Measurements from ENCODE around the gene PRSS1. TPM values are rescaled to one million over a fixed set of nuclear protein-coding genes. Genes with fewer than 3 reads are reported as not detected.
"Not testable (repeated sequence)": the region's sequence is repeated elsewhere in the genome, so short reads cannot be mapped to it uniquely, and the experiment has no call there.

The PRSS1 gene
- total RNA-seq = 10 to 100 TPM in 1 of 4 donors, 1 to 10 TPM in 3; 1.7 to 51.3 (median 4.8) TPM

DNA sequence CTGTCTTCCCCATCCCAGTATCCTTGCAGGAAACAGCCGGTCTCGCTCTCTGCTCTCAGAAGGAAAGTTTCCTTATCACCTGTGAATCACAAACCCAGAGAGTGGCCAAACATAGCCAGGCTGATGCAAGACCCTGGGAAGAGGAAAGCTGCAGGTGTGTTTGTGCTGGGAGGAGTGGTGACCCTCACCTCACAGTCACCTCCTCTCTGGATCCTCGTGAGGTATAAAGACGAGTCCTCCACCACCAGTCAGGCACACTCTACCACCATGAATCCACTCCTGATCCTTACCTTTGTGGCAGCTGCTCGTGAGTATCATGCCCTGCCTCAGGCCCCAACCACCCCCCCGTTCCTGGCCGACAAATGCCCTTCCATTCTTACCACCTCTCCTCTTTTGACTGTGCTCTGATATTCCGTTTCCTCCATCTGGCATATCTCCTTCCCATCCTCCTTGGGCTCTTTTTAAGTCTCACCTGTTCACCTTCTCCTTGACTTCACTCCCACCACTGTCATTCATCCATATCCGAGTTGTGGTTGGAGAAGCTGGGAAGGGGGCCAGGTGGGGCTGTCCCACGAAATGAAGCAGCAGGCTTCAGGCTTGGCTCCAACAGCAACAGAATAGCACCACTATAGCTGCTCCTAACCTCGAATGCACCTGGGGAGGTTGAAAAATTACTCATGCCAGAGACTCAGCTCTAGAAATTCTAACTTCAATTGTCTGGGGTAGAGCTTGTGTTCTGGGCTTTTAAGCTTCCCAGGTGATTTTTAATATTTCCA is at the start of gene PRSS1:
PRSS1 (plus strand) TSS at position 255 of the 776 bp plus-strand sequence; CDS start at position 268, 13 bp downstream.
- Histone ChIP-seq H3K36me3 (no peaks in the 10 kb centered on the region), H3K27me3 (no peaks in the 10 kb centered on the region), H3K9me3 (no peaks in the 10 kb centered on the region), H3K4me3 (no peak within 1 kb of the TSS), H3K27ac (no peak within 1 kb of the TSS), H3K4me1 (no peaks in the 10 kb centered on the region)
- WGBS, 2 donors = 79 to 84% methylated on average over 11 of the region's 11 CpGs
- TF ChIP-seq, protein P1, sequence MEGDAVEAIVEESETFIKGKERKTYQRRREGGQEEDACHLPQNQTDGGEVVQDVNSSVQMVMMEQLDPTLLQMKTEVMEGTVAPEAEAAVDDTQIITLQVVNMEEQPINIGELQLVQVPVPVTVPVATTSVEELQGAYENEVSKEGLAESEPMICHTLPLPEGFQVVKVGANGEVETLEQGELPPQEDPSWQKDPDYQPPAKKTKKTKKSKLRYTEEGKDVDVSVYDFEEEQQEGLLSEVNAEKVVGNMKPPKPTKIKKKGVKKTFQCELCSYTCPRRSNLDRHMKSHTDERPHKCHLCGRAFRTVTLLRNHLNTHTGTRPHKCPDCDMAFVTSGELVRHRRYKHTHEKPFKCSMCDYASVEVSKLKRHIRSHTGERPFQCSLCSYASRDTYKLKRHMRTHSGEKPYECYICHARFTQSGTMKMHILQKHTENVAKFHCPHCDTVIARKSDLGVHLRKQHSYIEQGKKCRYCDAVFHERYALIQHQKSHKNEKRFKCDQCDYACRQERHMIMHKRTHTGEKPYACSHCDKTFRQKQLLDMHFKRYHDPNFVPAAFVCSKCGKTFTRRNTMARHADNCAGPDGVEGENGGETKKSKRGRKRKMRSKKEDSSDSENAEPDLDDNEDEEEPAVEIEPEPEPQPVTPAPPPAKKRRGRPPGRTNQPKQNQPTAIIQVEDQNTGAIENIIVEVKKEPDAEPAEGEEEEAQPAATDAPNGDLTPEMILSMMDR (IDR thresholded peaks at IDR 0.05) = no peak
- no peak for TF ChIP-seq POLR2A (IDR thresholded peaks at IDR 0.05)
- DNase-seq (ENCODE audit: low spot score in 2 of 2) = no peak

DNA sequence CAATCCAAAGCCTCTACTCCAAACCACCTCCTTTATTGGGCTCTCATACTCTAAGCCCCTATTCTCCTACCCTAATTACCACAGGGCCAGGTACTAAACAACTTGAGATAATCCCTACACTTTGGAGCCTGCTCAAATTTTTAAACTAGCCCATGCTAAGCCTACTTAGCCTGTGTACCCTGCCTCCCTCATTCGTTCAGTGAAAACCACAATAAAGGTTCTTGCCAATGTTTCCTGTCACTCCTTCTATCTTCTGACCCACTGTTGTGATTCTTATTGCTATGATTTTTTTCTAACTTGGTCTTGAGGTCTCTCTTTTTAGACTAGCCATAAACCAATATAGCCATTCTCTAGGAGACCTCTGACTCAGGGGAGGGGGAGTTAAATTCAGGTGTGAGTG is 48.3 kb upstream of the PRSS1 start:
- WGBS, 2 donors = 42 to 48% methylated on average over 1 of the region's 1 CpG
- not testable (repeated sequence) for H3K9me3 ChIP-seq; H3K27ac ChIP-seq; H3K4me3 ChIP-seq; DNase-seq (ENCODE audit: low spot score in 2 of 2); H3K4me1 ChIP-seq; H3K36me3 ChIP-seq; H3K27me3 ChIP-seq

DNA sequence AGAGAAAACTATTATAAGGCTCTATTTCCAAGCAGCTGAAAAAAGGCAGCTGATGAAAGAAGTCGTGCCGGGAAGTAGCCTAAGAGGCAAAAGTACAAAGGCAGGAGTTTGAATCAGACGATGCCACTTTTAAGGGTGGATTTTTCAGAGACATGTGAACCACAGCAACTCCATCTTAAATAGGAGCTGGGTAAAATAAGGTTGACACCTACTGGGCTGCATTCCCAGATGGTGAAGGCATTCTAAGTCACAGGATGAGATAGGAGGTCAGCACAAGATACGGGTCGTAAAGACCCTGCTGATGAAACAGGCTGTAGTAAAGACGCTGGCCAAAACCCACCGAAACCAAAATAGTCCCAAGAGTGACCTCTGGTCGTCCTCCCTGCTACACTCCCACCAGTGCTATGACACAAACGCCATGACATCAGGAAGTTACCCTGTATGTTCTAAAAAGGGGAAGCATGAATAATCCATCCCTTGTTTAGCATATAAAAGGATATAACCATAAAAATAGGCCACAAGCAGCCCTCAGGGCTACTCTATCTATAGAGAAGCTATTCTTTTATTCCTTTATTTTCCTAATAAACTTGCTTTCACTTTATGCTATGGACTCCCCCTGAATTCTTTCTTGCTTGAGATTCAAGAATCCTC is 45.5 kb upstream of the PRSS1 start:
- Histone ChIP-seq H3K4me3 (no peak overlapping the region), H3K9me3 (no peaks in the 10 kb centered on the region), H3K27ac (no peak overlapping the region), H3K4me1 (no peaks in the 10 kb centered on the region), H3K27me3 (no peaks in the 10 kb centered on the region), H3K36me3 (no peaks in the 10 kb centered on the region)
- DNase-seq (ENCODE audit: low spot score in 2 of 2) = no peak
- 38 to 40% methylated on average over 9 of the region's 9 CpGs for WGBS, 2 donors
- TF ChIP-seq POLR2A (IDR thresholded peaks at IDR 0.05) (no peak), EP300 (IDR thresholded peaks at IDR 0.05) (no peak)
- TF ChIP-seq, protein P1 (IDR thresholded peaks at IDR 0.05) = no peak

DNA sequence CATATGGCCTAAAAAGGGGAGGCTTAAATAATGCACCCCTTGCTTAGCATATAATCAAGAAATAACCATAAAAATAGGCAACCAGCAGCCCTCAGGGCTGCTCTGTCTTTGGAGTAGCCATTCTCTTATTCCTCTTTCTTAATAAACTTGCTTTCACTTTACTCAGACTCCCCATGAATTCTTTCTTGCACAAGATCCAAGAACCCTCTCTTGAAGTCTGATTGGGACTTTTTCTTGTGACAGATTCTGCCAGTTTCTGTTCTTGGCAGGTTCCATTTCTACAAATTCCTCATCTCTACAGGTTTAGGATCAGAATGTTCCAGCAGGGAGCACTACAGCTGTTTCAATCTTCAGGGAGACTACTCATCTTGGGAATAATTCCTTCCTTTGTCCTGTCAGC is 40.5 kb upstream of the PRSS1 start:
- not testable (repeated sequence) for H3K9me3 ChIP-seq; H3K27me3 ChIP-seq; DNase-seq (ENCODE audit: low spot score in 2 of 2); H3K36me3 ChIP-seq; H3K4me3 ChIP-seq; H3K4me1 ChIP-seq; H3K27ac ChIP-seq

DNA sequence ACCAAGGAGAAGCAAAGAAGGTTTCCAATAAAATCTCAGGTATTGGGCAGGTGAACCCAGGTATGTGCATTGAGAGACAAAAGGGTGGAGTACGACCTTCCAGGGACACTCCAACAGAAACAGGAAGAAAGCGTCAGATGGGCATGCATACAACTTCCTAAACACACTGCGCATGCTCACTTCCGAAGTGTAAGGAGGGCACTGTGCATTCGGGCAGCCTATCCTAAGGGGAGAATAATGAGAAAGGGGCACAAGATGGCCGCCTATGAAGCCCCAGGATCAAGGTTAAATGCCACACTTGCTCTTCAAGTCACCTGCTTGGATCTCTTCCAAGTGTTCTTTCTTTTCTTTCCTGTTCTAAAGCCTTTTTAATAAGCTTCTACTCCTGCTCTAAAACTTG is 39.4 kb upstream of the PRSS1 start:
- H3K4me3 ChIP-seq = no peak overlapping the region
- H3K27me3 ChIP-seq = no peaks in the 10 kb centered on the region
- no peak overlapping the region for H3K27ac ChIP-seq
- TF ChIP-seq, protein P1 (IDR thresholded peaks at IDR 0.05) = no peak
- TF ChIP-seq POLR2A (IDR thresholded peaks at IDR 0.05) (no peak), EP300 (IDR thresholded peaks at IDR 0.05) (no peak)
- H3K4me1 ChIP-seq = no peaks in the 10 kb centered on the region
- no peak for DNase-seq (ENCODE audit: low spot score in 2 of 2)
- H3K9me3 ChIP-seq = no peaks in the 10 kb centered on the region
- WGBS, 2 donors = 80 to 85% methylated on average over 6 of the region's 6 CpGs
- H3K36me3 ChIP-seq = no peaks in the 10 kb centered on the region

DNA sequence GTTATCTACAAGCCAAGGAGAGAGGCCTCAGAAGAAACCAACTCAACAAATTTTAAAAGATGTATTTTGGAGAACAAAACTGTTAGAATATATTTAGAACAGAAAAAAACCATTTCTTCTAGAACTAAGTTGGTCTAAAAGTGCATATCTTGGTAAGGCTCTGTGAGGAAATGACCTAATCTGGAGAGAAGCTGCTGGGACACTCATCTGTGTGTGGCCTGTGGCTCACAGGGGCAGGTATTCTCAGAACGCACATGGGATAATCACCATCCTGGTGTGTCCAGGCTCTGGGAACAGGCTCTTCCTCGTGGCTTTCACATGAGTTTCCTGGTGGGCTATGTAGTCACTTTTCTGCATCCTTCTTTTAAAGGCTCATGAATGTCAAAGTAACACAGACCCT is 38.1 kb upstream of the PRSS1 start:
- H3K9me3 ChIP-seq = no peaks in the 10 kb centered on the region
- DNase-seq (ENCODE audit: low spot score in 2 of 2) = no peak
- 38 to 41% methylated on average over 2 of the region's 2 CpGs for WGBS, 2 donors

More for the DNA sequence above, 38.1 kb upstream of the PRSS1 start:
- Histone ChIP-seq H3K4me1 (no peaks in the 10 kb centered on the region), H3K27me3 (no peaks in the 10 kb centered on the region), H3K27ac (no peak overlapping the region), H3K4me3 (no peak overlapping the region), H3K36me3 (no peaks in the 10 kb centered on the region)
- no peak for TF ChIP-seq EP300 (IDR thresholded peaks at IDR 0.05)
- TF ChIP-seq, protein P1 (IDR thresholded peaks at IDR 0.05) = no peak
- TF ChIP-seq POLR2A (IDR thresholded peaks at IDR 0.05) = no peak

Data from tibial nerve (tissue), 4 donors.